Epidermal melanocyte (primary cell): ENCODE measurements around the gene MGAT5B.

Experiments used
- DNase-seq: peaks from one replicate; pipeline ENCODE4 v3.0.0; 2011; ENCODE audit warnings: low spot score; ENCODE audit not compliant: insufficient read length

The MGAT5B gene

GRCh38 chr17:76947309-76947708 lies 79.1 kb downstream of the MGAT5B start:
- no peak for DNase-seq

GRCh38 chr17:76947771-76948170 lies 79.6 kb downstream of the MGAT5B start:
- DNase-seq: no peak

- no peak for DNase-seq
Measured at GRCh38 chr17:76948301-76948700, 80.1 kb downstream of the MGAT5B start.

GRCh38 chr17:76948726-76949342 lies 80.6 kb downstream of the MGAT5B start:
- DNase-seq: no peak

GRCh38 chr17:76949913-76950695 lies 81.9 kb downstream of the MGAT5B start:
- no peak for DNase-seq

GRCh38 chr17:76951375-76951905 lies 83.2 kb downstream of the MGAT5B start:
- no peak for DNase-seq

GRCh38 chr17:76952402-76952801 lies 84.2 kb downstream of the MGAT5B start:
- DNase-seq: no peak

GRCh38 chr17:76953066-76953465 lies 84.9 kb downstream of the MGAT5B start:
- DNase-seq: no peak

- no peak for DNase-seq
Measured at GRCh38 chr17:76953946-76954345, 85.7 kb downstream of the MGAT5B start.

- DNase-seq: no peak
Measured at GRCh38 chr17:76955191-76955590, 87.0 kb downstream of the MGAT5B start.

GRCh38 chr17:76956846-76957540 lies 88.8 kb downstream of the MGAT5B start:
- no peak for DNase-seq

GRCh38 chr17:76957678-76958464 lies 89.7 kb downstream of the MGAT5B start:
- no peak for DNase-seq

GRCh38 chr17:76958974-76959373 lies 90.8 kb downstream of the MGAT5B start:
- DNase-seq: no peak

GRCh38 chr17:76961869-76962268 lies 93.7 kb downstream of the MGAT5B start:
- DNase-seq: no peak

GRCh38 chr17:76962858-76963257 lies 94.7 kb downstream of the MGAT5B start:
- DNase-seq: no peak

- DNase-seq: no peak
Measured at GRCh38 chr17:76966016-76966415, 97.8 kb downstream of the MGAT5B start.

- no peak for DNase-seq
Measured at GRCh38 chr17:76966486-76967181, 98.4 kb downstream of the MGAT5B start.

- DNase-seq: no peak
Measured at GRCh38 chr17:76967762-76968161, 99.6 kb downstream of the MGAT5B start.

GRCh38 chr17:76968707-76969597 lies 100.7 kb downstream of the MGAT5B start:
- DNase-seq: no peak
